HFF-Myc (cell line): ENCODE results near the gene TENT5C.

ENCODE experiments used
- DNase-seq: peaks from one replicate; pipeline ENCODE4 v3.0.0-alpha.2; 2011; ENCODE audit warnings: low read depth; ENCODE audit errors: extremely low read depth
- H3K4me3 ChIP-seq: replicated peaks from 2 replicates; pipeline ENCODE4 v1.5.1; 2011; ENCODE audit warnings: low read depth, mild to moderate bottlenecking, control low read depth, low read length
- TF ChIP-seq, protein P1 (sequence below): IDR thresholded peaks from 2 replicates; pipeline ENCODE4 v1.5.1; 2012; ENCODE audit warnings: mild to moderate bottlenecking, low read depth, low read length, control low read depth; ENCODE audit errors: missing control alignments

The TENT5C gene

GRCh38 chr1:117606649-117607430 is 992 bp downstream of the TENT5C start:
- peak overlapping the region; percentile 76 for H3K4me3 ChIP-seq
- no peak for DNase-seq
- TF ChIP-seq, protein P1, sequence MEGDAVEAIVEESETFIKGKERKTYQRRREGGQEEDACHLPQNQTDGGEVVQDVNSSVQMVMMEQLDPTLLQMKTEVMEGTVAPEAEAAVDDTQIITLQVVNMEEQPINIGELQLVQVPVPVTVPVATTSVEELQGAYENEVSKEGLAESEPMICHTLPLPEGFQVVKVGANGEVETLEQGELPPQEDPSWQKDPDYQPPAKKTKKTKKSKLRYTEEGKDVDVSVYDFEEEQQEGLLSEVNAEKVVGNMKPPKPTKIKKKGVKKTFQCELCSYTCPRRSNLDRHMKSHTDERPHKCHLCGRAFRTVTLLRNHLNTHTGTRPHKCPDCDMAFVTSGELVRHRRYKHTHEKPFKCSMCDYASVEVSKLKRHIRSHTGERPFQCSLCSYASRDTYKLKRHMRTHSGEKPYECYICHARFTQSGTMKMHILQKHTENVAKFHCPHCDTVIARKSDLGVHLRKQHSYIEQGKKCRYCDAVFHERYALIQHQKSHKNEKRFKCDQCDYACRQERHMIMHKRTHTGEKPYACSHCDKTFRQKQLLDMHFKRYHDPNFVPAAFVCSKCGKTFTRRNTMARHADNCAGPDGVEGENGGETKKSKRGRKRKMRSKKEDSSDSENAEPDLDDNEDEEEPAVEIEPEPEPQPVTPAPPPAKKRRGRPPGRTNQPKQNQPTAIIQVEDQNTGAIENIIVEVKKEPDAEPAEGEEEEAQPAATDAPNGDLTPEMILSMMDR = no peak

DNA sequence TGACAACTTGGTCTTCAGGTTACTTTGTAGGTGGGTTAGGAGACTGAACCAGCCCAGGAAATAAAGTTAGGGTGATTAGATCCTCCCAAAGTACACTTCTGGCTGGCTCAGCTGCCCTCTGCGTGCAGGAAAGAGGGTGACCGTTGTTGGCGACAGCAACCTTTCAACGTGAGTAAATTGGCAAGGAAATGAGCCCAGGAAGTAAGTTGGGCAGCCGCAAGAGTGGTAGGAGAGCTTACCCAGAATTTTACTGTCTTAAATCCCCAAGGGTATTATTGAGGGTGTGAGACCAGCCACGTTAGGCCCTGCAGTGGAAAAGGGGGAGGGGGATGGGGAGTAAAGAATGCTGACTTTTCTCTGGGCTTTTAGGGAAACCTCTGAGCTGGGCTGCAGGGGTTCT is 1.6 kb downstream of the TENT5C start:
- peak overlapping the region; percentile 76 for H3K4me3 ChIP-seq
- TF ChIP-seq, protein P1 = no peak
- DNase-seq = no peak

DNA sequence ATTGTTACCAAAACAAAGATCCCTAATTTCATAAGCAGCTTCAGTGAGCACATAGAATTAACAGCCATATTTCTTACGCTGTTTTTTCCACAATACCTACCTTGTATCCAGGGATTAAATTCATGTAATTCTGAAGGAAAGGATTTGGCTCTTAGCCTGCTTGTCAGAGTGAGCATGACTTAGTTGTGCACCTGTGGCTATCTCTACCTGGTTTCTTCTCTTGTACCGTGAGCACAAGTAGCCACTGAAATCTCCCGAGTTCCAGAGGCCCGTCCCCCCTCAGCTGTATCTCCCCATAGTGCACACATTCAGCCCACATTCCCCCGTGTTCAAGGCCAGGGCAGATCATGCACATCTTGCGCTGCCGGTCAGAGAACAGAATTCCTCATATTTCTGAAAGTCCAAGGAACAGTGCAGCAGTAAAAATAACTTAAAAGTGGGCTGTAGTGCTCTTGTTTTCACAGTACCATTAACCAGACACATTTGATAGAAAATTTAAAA is 2.3 kb downstream of the TENT5C start:
- no peak overlapping the region for H3K4me3 ChIP-seq
- no peak for DNase-seq
- TF ChIP-seq, protein P1 = no peak

GRCh38 chr1:117608758-117609157 is 2.9 kb downstream of the TENT5C start:
- H3K4me3 ChIP-seq = no peak overlapping the region
- no peak for DNase-seq
- TF ChIP-seq, protein P1 = no peak

- no peak overlapping the region for H3K4me3 ChIP-seq
- TF ChIP-seq, protein P1 = no peak
- DNase-seq = no peak
These were observed 3.6 kb downstream of the TENT5C start for GRCh38 chr1:117609471-117609911.

- H3K4me3 ChIP-seq = no peak overlapping the region
- no peak for DNase-seq
- TF ChIP-seq, protein P1 = no peak
These were observed 4.2 kb downstream of the TENT5C start for GRCh38 chr1:117610036-117610435.

DNA sequence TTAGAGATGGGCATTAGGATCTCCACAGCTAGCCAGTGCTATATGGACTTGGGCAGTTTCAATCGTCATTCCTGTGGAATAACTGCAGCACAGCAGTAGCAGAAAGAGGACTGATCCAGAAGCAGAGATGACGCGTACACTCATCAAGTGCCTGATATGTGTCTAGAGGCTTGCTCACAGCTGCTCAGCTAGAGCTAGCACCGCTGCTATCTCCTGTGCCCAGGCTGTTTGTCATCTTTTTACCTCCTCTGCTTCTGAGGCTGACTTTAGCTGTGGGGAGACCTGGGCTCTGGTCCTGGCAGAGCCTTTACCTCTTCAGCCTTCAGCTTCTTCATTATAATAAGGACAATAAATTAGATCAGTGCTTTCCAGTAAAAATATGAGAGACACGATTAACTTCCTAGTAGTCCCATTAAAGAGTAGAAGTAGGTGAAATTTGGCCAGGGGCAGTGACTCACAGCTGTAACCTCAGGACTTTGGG is 5.3 kb downstream of the TENT5C start:
- no peak overlapping the region for H3K4me3 ChIP-seq
- TF ChIP-seq, protein P1 = no peak
- DNase-seq = no peak
